ENCODE results near the gene UBALD1. TPM values are rescaled to one million over a fixed set of nuclear protein-coding genes. Genes with fewer than 3 reads are reported as not detected.
"Not testable (repeated sequence)": the region's sequence is repeated elsewhere in the genome, so short reads cannot be mapped to it uniquely, and the experiment has no call there.

UBALD1 gene
- total RNA-seq, 1 donor from 2014 or later, result 32.4 TPM

DNA sequence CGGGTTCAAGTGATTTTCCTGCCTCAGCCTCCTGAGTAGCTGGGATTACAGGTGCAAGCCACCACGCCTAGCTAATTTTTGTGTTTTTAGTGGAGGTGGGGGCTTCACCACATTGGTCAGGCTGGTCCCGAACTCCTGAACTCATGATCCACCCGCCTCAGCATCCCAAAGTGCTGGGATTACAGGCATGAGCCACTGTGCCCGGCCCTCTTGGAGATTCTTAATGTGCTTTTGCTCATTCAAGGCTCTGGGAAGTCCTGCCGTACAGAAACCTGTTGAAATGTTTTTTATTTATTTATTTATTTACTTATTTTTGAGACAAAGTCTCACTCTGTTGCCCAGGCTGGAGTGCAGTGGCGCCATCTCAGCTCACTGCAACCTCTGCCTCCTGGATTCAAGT, 40.8 kb downstream of the UBALD1 start:
- ATAC-seq; intact Hi-C loops (cut with micrococcal nuclease); DNase-seq: not testable (repeated sequence)

DNA sequence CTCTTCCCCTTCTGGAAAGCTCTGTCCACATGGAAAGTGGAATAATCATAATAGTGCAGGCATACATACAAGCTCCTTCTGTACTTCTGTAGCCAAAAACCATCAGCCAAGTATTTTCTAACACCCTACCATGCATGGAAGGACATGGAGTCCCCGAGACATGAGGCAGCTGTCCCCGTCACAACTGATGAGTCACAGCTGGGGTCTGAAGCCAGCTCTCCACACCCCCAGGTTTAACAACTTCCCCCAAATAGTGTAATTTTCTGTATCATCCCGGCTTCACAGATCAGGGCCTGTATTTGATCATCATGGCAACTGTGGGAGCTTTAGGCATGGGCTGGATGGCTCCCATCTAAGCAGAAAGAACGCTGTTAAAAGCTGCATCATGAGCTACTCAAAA, 42.0 kb downstream of the UBALD1 start:
- ATAC-seq (peak; percentile 85), DNase-seq (peak; percentile 48)
- intact Hi-C loops (cut with micrococcal nuclease), result no loop called here

DNA sequence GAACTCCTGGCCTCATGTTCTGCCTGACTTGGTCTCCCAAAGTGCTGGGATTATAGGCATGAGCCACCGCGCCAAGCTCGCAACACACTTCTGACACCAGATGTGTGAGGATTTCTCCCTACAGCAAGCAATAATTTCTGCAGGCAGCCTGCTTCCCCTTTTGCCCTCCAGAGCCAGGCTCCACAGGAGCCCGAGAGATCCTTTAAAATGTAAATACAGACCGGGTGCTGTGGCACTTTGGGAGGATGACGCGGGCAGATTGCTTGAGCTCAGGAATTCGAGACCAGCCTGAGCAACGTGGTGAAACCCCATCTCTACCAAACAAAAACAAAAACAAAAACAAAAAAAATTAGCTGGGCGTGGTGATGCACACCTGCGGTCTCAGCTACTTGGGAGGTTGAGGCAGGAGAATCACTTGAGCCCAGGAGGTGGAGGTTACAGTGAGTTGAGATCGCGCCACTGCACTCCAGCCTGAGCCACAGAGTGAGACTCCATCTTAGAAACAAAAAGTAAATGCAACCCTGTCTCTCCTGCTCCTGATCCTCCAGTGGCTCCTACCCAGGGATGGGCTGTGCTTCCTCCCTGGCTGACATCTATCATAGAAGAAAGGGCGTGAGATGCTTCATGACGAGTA, 43.9 kb downstream of the UBALD1 start:
- intact Hi-C loops (cut with micrococcal nuclease), result no loop called here
- no peak for DNase-seq

DNA sequence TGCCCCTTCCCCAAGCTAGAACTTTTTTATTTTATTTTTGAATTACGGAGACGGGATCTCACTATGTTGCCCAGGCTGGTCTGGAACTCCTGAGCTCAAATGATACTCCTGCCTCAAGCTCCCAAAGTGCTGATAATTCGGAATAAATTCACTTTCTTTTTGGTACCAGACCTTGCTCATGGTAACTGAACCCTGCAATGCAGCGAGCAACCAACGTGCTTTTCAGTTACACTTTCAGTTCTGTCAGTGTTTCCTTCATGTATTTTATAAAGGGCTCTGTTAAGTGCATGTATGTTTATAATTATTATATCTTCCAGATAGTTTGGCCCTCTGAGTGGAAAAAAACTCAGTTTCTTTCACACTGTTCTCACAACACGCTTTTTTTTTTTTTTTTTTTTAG, 44.6 kb downstream of the UBALD1 start:
- ATAC-seq, result no peak
- intact Hi-C loops (cut with micrococcal nuclease), result no loop called here
- no peak for DNase-seq

More for the DNA sequence above, 43.9 kb downstream of the UBALD1 start:
- ATAC-seq, result no peak

DNA sequence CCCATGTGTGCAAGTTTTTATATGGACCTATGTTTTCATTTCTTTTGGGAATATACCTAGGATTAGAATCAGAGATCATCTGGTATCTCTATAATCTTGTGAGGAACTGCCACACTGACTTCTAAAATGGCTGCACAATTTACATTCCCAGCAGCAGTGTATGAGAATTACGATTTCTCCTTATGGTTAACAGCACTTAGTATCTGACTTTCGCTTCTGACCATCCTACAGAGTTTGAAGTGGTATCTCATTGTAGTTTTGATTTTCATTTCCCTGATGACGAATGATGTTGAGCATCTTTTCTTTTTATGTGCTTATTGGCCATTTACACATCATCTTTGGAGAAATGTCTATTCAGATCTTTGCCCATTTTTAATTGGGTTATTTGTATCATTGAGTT, 48.5 kb downstream of the UBALD1 start:
- ATAC-seq, result no peak
- intact Hi-C loops (cut with micrococcal nuclease), result no loop called here
- DNase-seq, result no peak

DNA sequence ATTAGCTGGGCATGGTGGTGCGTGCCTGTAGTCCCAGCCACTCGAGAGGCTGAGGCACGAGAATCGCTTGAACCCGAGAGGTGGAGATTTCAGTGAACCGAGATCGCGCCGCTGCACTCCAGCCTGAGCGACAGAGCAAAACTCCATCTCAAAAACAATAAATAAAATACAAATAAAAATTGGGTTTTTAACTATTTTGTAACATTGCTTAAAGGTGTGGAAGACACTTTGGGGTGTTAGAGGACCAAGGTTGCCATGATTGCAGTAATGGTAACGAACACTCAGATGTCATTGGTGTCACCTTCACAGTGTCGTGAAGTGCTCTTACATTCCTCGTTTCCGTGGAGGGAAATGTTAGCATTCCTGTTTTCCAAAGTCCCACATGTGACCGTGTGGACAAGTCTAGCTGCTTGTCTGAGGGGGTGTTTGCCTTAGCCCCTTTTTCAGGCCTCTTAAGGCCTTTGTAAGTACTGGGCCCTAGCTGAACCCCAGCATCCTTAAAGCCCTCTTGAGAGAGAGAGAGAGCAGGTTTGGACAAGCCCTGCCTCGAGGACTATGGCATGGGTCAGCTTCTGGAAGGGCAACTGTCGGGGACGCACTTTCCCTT, 49.9 kb downstream of the UBALD1 start:
- ATAC-seq, result no peak
- intact Hi-C loops (cut with micrococcal nuclease), result no loop called here

DNA sequence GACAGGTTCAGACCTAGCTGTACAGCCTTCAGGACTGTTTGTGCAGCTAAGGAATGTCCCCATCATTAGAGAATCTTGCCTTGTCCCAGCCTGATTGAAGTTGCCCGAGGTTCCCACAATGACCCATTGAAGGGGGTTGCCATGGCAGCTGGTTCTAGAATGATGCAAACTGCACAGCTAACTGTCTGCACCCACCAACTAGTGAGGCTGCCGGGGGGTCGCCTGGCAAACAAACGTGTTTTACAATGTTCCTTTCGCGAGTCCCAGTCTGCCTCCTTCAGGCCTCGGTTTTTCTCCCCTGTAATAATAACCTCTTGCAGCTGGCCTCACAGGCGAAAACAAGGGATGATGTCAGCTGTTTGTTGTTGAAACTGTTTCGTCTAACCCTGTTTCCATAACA, 53.1 kb downstream of the UBALD1 start:
- no peak for DNase-seq
- no peak for ATAC-seq
- intact Hi-C loops (cut with micrococcal nuclease), result no loop called here

More for the DNA sequence above, 49.9 kb downstream of the UBALD1 start:
- no peak for DNase-seq

Other genes starting within 250 kb of the UBALD1 start
- 4.3 TPM for gene VASN, start 243.0 kb downstream of the UBALD1 start, total RNA-seq
- gene CORO7, start 198.3 kb downstream of the UBALD1 start, total RNA-seq, result 10.1 TPM
- 83.9 TPM for gene DNAJA3, start 189.0 kb downstream of the UBALD1 start, total RNA-seq
- 24.7 TPM for gene NMRAL1, start 140.3 kb downstream of the UBALD1 start, total RNA-seq
- gene HMOX2, start 138.5 kb downstream of the UBALD1 start, total RNA-seq, result 121 TPM
- 53.3 TPM for gene CDIP1, start 76.1 kb downstream of the UBALD1 start, total RNA-seq
- gene C16orf96, start 58.5 kb downstream of the UBALD1 start, total RNA-seq, result 0.07 TPM
- gene MGRN1, start 9.9 kb upstream of the UBALD1 start, total RNA-seq, result 31.6 TPM
- 51.7 TPM for gene NUDT16L1, start 78.7 kb upstream of the UBALD1 start, total RNA-seq
- 7.8 TPM for gene ANKS3, start 119.4 kb upstream of the UBALD1 start, total RNA-seq
- 0.30 TPM for gene DNAAF8, start 119.6 kb upstream of the UBALD1 start, total RNA-seq
- 8.4 TPM for gene ZNF500, start 152.3 kb upstream of the UBALD1 start, total RNA-seq
- gene SEPTIN12, start 173.5 kb upstream of the UBALD1 start, total RNA-seq, result not detected
- not detected for gene SMIM22, start 180.5 kb upstream of the UBALD1 start, total RNA-seq
- gene ROGDI, start 187.7 kb upstream of the UBALD1 start, total RNA-seq, result 134 TPM
- gene GLYR1, start 232.4 kb upstream of the UBALD1 start, total RNA-seq, result 102 TPM
- gene UBN1, start 232.6 kb upstream of the UBALD1 start, total RNA-seq, result 50.9 TPM